H1 (cell line): ENCODE measurements around the gene SERINC5.

Experiments
- CEBPB ChIP-seq: IDR thresholded peaks from 2 replicates; pipeline ENCODE4 v1.6.1; 2012; ENCODE audit warnings: low read depth, low read length
- EZH2 ChIP-seq: fragments of 200-600 bp; sonication (generic); IDR thresholded peaks from 2 replicates; pipeline ENCODE4 v1.7.1; 2012; ENCODE audit warnings: low read depth, mild to moderate bottlenecking, moderate library complexity, low read length, inconsistent platforms; ENCODE audit not compliant: severe bottlenecking
- GABPA ChIP-seq: IDR thresholded peaks from 2 replicates; pipeline ENCODE4 v1.6.1; 2011; ENCODE audit warnings: mild to moderate bottlenecking, low read length, moderate library complexity, borderline replicate concordance; ENCODE audit not compliant: insufficient read depth
- GTF2F1 ChIP-seq: IDR thresholded peaks from 2 replicates; pipeline ENCODE4 v1.6.1; 2012; ENCODE audit warnings: low read depth, low read length, improper control_type of control experiment, borderline replicate concordance
- POLR2A ChIP-seq, 2 experiments: IDR thresholded peaks; 1 replicate in 1 of 2; 2 replicates in 1 of 2; pipeline ENCODE4 v1.6.1; 2011; ENCODE audit warnings: low read depth in 2 of 2, low read length in 2 of 2, mild to moderate bottlenecking in 2 of 2; ENCODE audit errors: control extremely low read depth in 1 of 2
- POLR2AphosphoS5 ChIP-seq: IDR thresholded peaks from 2 replicates; pipeline ENCODE4 v1.6.1; 2011; ENCODE audit warnings: low read depth, low read length
- RFX5 ChIP-seq: IDR thresholded peaks from 2 replicates; pipeline ENCODE4 v1.6.1; 2011; ENCODE audit warnings: low read depth, low read length, improper control_type of control experiment, borderline replicate concordance
- SP4 ChIP-seq: IDR thresholded peaks from 2 replicates; pipeline ENCODE4 v1.6.1; 2012; ENCODE audit warnings: low read length, inconsistent platforms
- SRF ChIP-seq: IDR thresholded peaks from 2 replicates; pipeline ENCODE4 v1.6.1; 2011; ENCODE audit warnings: mild to moderate bottlenecking, low read depth, low read length, moderate library complexity
- TAF1 ChIP-seq: IDR thresholded peaks from 2 replicates; pipeline ENCODE4 v1.6.1; 2011; ENCODE audit warnings: mild to moderate bottlenecking, low read depth, low read length
- TF ChIP-seq, protein P1 (sequence below), 3 experiments: IDR thresholded peaks; 1 replicate in 2 of 3; 2 replicates in 1 of 3; pipeline versions ENCODE4 v1.5.1 to v1.6.1; 2011; ENCODE audit warnings: low read length in 3 of 3, mild to moderate bottlenecking in 3 of 3, inconsistent platforms in 2 of 3, low read depth in 1 of 3, moderate library complexity in 1 of 3; ENCODE audit not compliant: insufficient read depth in 1 of 3; ENCODE audit errors: control extremely low read depth in 1 of 3

DNA sequence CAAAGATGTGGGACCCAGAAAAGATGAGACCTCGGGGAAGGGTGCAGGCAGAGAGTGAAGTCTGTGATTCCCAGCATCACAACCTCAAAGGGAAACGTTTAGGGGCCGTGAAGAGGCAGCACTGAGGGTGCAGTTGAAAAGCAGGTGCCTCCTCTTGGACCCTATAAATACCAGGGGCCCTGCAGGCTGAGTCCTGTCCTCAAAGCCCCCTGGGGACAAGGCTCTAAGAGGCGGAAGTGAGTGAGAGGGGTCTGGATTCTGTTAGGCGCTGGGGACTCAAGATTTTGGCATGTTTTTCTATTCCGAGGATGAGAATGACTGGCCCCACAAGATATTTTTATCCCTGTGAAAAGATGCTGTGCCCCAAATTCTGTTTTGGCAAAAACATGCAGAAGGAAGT, 112.9 kb downstream of the SERINC5 start:
- TF ChIP-seq POLR2AphosphoS5: no peak
- no peak for TF ChIP-seq CEBPB
- no peak for TF ChIP-seq GTF2F1
- TF ChIP-seq, protein P1, sequence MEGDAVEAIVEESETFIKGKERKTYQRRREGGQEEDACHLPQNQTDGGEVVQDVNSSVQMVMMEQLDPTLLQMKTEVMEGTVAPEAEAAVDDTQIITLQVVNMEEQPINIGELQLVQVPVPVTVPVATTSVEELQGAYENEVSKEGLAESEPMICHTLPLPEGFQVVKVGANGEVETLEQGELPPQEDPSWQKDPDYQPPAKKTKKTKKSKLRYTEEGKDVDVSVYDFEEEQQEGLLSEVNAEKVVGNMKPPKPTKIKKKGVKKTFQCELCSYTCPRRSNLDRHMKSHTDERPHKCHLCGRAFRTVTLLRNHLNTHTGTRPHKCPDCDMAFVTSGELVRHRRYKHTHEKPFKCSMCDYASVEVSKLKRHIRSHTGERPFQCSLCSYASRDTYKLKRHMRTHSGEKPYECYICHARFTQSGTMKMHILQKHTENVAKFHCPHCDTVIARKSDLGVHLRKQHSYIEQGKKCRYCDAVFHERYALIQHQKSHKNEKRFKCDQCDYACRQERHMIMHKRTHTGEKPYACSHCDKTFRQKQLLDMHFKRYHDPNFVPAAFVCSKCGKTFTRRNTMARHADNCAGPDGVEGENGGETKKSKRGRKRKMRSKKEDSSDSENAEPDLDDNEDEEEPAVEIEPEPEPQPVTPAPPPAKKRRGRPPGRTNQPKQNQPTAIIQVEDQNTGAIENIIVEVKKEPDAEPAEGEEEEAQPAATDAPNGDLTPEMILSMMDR (IDR thresholded peaks at IDR 0.05; ENCODE audit: control extremely low read depth in 1 of 3, insufficient read depth in 1 of 3, low read depth in 1 of 3, low read length in 3 of 3): no peak
- no peak for TF ChIP-seq EZH2
- TF ChIP-seq RFX5: no peak
- no peak for TF ChIP-seq GABPA
- no peak for TF ChIP-seq POLR2A (IDR thresholded peaks at IDR 0.05; ENCODE audit: control extremely low read depth in 1 of 2, low read depth in 2 of 2, low read length in 2 of 2)
- no peak for TF ChIP-seq SP4
- TF ChIP-seq SRF: no peak
- TF ChIP-seq TAF1: no peak
